GM04503 (cell line): ENCODE measurements around the gene EMX1.

Experiments
- DNase-seq: peaks from one replicate; pipeline ENCODE4 v3.0.0-alpha.2; 2012; ENCODE audit warnings: low read depth

The EMX1 gene

GRCh38 chr2:72958542-72959385, 41.4 kb downstream of the EMX1 start:
- DNase-seq, result no peak

DNA sequence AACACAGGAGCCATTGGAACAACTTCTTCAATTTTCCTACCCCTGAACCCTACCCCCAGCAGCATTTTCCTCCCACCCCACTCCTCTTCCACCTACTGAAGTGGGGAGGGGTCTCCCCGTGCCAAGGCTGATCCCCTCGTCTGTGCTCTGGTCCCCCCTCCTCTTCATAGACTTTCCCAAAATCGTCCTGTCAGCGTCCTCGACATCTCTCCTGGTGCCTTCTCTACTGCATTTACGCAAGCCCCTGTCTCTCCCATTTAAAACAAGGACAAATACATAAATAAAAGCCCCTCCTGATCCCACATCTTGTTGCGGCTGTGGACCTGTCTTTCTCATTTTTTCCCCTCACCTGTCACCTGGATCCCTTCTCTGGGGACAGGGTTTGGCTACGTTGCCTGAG, 42.2 kb downstream of the EMX1 start:
- DNase-seq, result no peak

- no peak for DNase-seq
Observed at GRCh38 chr2:72959995-72960981, 43.0 kb downstream of the EMX1 start.

GRCh38 chr2:72961036-72961720, 43.9 kb downstream of the EMX1 start:
- no peak for DNase-seq

DNA sequence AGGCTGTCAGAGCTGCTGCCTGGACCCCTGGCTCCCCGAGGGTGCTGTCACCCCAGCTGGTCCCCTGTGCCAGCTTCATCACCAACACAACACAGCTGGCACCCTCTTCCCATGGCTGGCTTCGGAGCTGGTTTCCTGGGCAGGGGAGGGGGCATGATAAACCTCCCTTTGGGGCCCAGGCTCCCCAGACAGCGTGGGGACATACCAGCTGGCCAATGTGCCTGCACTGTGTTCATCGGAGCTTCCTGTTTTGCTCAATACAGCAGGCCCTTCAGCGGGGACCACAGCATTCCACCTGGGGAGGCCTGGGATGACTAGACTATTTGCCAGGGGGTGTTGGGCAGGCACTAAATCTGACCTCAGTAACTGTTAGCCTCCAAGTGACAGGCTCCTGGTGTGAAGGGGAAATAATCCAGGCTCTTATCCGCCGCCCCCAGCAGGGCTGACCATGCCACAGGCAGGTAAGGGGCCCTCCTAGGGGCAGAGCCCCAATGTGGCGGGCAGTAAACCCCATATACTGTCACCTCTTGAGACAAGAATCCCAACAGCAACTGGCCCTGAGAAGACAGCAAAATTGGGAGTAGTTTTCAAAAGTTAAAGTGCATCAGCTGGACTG, 44.6 kb downstream of the EMX1 start:
- no peak for DNase-seq

- DNase-seq, result no peak
Observed at GRCh38 chr2:72962911-72963310, 45.6 kb downstream of the EMX1 start.

- no peak for DNase-seq
Observed at GRCh38 chr2:72963423-72964145, 46.3 kb downstream of the EMX1 start.

DNA sequence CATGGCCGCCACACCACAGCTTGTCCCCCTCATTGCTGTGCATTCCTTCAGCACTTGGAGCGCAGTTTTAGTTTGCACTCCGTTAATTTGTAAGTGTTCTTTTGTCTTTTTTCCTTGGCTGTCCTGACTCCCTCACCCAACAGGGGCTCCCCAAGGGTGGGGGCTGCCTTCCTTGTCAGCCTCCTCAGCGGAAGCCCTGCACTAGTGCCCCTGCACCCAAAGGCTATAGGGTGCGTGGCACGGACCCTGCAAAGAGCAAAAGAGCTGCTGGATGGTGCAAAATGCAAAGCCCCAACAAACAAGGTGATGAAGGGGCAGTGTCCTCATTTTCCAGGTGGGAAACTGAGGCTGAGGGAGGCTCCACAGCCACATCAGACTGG, 46.8 kb downstream of the EMX1 start:
- DNase-seq, result no peak

GRCh38 chr2:72965016-72965415, 47.7 kb downstream of the EMX1 start:
- no peak for DNase-seq

GRCh38 chr2:72965770-72966450, 48.6 kb downstream of the EMX1 start:
- no peak for DNase-seq

DNA sequence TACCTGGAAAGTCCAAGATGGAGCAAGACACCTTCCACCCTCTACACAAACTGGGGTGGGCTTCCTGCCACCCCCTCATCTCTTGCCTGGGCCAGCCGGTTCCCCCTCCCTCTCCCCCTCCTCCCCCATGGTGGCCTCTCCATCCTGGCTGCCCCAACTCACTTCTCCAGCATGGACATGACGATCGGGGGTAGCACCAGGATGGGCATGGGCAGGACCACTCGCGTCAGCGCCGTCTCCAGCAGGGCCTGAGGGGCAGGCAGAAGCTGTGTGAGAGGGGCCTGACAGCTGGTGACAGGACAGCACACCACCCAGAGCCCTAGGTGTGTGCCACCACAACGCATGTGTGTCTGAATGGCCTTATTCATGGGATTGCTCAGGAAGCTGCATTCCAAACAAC, 51.0 kb downstream of the EMX1 start:
- no peak for DNase-seq

DNA sequence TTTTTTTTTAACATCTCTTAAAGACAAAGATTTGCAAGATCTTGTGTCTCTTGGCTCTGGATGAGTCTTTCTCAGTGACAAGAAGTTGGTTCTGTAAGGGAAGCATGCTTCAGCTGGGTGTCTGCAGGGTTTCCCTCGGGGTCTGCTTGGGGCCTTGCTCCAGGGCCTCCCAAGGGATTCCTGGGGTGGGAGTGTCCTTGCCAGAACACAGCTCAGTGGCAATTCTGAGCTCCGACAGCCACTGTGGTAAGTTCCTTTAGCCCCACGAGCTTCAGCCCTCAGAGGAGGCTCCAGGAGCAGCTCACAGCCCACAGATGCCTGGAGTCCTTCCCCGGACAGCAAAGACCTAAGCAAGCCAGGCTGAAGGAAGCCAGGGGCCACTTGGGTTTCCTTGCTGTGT, 52.4 kb downstream of the EMX1 start:
- no peak for DNase-seq

DNA sequence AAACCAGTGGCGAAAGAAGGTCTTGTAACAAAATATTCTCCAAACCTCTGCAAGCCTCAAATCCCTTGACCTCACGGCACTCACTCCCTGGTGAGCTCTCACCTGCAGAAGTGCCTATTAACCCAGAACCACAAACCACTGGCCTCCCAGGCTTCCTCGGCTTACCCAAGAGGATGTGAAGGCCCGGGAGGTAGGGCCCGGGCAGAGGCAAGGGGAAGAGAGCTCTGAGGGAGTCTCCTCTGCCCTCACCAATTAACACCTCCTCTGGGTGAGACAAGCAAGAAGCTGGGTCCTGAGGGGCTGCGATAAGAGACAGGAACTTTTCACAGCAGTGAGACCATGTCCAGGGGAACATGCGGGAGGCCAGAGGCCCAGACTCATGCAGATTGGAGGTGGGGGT, 53.7 kb downstream of the EMX1 start:
- DNase-seq, result no peak

GRCh38 chr2:72972352-72973136, 55.2 kb downstream of the EMX1 start:
- DNase-seq, result no peak

GRCh38 chr2:72973137-72973535, 55.8 kb downstream of the EMX1 start:
- DNase-seq, result no peak

DNA sequence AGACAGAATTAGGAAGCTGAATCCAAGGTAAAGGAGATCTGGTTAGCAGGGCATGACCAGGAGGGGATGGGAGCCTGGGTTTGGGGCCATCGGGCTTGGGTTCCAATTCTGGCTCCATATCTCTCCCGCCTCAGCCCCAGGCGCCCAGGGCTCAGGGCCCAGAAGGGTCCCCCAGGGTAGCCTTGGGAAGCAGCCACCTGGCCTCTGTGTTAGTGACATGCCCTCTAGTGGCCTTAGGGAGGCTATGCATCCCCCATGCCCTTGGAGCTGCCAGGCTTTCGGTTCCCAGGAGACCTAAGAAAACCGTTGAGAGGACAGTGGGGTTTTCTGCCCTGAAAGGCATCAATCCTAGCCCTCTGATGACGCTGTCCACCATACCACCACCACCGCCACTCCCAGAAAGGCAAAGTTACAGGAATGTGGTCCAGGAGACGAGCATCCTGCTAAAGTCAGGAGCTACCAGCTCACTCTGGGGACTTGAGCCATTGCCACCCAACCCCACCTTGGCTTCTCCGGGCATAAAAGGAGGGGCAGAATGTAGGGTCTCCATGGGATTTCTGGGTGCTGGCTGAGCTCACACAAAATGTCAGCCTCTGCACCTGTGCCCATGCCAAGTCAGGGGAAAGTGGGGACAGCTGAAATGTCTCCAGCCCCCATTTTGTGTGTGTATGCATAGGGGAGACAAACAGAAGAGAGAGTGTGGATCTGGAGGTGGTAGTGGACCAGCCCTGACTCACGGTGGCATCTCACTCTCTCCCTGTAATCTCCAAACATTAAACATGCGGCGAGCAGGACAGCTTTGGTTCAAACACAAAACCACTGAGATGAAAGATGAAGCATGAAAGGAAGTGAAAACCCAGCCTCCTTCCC, 56.5 kb downstream of the EMX1 start:
- DNase-seq, result no peak

GRCh38 chr2:72974436-72974754, 57.1 kb downstream of the EMX1 start:
- DNase-seq, result no peak

GRCh38 chr2:72975017-72975416, 57.7 kb downstream of the EMX1 start:
- no peak for DNase-seq

DNA sequence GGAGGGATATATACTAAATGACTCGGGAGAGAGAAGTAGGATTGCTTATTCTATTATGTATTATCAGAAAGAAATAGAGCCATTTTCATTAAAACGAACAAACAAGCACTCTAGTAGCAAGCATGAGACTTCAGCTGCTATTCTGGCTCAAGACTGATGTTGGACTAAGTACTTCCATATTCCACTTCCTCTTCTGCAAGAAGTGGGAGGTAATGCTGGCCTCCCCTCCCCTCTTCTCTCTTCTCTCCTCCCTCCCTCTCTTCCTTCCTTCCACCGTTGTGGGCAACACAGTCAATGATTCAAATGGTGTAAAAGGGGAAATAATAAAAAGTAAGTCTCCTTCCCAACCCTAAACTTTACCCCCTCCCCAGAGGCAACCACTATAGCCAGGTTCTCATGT, 62.6 kb downstream of the EMX1 start:
- no peak for DNase-seq
